HG03439 (cell line): ENCODE data around the gene MARCHF3.

Source experiments
- ATAC-seq: cut with Tn5 transposase; IDR thresholded peaks from one replicate; pipeline ENCODE4 v1.9.1; 2021; ENCODE audit warnings: mild to moderate bottlenecking, moderate library complexity; ENCODE audit not compliant: unreplicated experiment

The MARCHF3 gene

DNA sequence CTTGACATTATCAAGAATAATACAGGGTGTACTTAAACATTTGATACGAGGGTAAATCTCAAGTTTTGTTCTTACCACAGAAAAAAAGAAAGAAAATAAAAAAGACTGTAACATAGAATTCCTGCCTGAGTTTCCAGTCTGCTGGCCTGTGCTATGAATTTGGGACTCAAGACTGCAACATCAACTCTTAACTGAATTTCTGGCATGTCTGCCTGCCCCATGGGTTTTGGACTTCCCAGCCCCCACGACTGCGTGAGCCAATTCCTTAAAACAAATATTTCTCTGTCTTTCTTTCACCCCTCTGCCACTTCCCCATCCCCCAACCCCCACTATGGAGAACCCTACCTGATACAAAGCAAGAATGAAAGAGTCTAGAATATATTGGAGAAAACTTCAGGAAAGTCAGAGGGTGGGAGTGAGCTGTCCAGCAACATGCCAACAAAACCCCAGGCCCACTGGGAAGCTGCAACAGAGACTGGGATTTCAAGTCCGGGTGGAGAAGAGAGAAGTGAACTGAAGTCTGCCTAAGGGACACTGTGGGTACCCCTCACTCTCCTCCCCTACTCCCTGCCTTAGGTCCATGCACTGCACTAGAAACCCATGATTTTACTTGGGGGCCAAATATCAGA lies 43.0 kb downstream of the MARCHF3 start:
- no peak for ATAC-seq

DNA sequence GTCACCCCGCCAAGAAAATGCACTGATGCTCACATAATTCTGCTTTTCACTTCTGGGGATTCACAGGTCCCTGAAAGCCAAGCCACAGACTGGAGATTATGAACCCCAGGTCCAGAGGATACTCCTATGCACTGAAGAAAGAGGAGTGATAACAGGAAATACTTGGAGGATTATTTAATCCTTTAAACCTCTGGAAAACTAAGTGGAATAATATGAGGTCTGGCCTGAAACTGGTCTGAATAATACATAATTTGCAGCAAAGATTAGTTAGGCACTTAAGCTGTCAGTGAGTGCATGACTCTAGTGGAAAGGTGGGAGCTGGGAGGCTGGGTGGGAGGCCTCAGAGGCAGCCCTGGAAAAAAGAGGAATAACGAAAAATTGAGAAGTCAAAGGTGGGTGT lies 45.7 kb downstream of the MARCHF3 start:
- no peak for ATAC-seq

GRCh38 chr5:126983874-126984266 lies 46.5 kb downstream of the MARCHF3 start:
- ATAC-seq, result no peak

DNA sequence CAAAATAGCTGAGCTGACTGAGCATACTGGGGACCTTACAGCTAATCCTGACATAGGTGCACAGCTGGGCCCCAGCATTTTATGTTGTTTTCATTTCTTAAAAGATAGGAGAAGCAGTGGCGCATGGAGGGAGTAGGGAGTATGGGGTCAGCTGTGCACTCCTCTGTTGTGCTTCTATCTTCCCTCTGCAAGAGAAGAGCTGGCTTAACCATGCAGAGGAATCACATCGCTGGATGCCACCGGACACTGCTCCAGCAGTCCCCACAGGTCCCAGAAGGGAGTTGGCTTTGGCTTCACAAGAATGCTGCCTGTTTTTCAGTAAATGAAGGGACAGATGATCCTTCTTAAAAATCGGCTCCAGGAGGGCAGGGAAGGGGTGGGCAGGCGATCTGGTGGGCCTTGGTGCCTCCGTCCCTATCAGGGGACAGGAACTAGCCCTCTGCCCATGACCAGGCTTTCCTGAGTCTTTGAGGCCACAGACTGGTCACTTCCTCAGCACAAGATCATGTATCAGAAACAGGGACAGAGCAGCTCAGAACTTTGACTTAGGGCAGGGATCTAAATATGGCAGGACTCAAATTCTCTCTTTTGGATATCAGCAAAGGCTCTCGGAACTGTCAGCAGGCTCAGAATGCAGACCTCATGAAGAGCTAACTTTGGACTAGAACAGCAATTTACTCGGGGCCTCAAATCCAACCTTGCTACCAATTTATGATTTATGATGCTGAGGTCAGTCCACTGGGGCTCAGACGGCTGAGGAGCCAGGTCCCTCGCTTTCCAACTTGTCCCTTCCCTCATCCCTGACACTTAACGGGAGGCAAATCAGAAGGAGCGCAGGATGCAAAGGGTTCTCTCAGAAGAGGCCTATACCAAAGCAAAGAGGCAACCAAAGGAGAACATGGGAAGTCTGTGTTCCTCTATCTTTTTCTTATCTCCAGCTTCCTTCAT lies 47.2 kb downstream of the MARCHF3 start:
- no peak for ATAC-seq

- no peak for ATAC-seq
Observed at GRCh38 chr5:126982202-126982601, 48.2 kb downstream of the MARCHF3 start.

DNA sequence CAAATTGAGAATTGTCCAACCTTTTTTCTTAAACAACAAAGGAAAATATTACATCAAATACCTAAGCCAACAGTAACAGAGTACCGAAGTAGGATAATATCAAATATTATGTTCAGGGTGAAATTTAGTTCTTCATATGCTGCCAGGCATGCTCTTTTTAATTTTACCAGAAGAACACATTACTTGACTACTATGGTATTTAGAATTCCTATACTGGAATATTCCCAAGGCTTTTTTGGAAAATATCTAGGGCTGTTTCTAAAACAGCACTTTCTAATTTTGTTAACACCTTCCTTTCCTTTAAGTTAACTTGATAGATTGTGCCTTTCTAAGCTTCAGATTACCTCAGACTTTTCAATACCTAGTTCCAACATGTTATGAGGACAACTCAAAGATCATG lies 48.7 kb downstream of the MARCHF3 start:
- no peak for ATAC-seq

GRCh38 chr5:126981222-126981621 lies 49.1 kb downstream of the MARCHF3 start:
- ATAC-seq, result no peak

GRCh38 chr5:126978258-126978657 lies 52.1 kb downstream of the MARCHF3 start:
- no peak for ATAC-seq

DNA sequence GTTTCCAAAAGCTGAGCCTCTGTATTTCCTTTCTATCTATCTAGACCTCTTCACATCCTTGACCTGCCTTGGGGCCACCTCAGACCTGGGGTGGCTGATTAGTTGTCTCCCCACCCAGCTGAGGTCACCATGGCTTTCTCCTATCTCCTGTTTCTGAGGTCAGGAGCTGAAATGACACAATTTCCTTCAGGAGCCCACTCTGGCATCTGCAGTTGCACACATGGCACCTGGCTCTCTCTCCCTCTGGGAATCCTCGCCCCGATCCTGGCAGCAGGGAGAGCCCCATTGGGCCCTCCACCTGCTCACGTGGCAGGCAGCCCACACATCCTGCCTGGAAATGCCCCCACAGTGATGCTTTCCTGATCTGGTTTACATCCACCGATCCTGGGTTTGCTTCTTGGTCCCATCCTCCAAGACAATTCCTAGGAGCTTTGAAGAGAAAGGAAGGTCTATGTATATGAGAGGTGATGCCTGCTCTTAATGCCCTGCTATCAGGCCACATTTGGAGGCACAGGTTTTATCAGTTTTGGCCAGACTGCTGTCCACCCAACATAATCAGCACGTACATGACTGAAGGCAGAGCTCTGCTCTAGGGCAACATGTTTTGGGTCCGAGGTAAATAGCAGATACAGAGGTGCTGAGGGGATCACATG lies 53.7 kb downstream of the MARCHF3 start:
- ATAC-seq, result no peak

GRCh38 chr5:126975796-126976195 lies 54.6 kb downstream of the MARCHF3 start:
- no peak for ATAC-seq

- no peak for ATAC-seq
Observed at GRCh38 chr5:126973193-126973592, 57.2 kb downstream of the MARCHF3 start.

DNA sequence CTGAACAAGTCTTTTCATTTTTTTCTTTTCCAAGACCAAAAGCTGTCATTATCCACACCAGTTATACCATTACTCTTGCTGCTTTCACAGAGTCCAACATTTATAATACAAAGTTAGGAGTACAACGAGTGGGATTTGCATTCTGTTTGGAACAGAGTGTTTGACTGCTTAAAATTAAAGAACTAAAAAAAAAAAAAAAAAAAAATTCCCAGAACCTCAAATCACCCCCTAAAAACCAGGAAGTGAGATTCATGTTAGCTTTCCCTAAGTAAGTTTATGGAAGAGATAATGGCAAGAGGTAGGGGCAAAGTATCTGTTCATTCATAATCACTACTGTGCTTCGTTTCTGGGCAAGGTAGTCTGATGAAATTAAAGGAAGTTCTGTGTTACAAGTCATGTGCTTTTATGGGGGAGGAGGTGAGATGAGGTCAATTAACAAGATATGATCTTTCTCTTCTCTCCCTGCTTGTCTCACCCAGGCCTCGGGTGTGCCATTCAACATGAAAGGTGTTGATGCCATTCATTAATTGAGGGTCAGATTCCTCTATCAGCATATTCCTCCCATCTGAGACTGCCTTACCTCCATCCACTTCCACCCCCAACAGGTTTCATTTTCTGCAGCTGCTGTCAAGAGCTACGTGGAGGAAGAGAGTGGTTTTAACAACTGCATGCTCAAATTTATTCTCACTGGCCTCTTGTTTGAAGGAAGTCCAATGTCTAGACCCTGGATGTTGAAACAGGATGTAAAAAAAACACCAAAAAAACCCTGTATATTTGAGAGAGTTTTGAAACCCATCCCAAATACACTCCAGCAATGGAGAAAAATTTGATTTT lies 58.1 kb downstream of the MARCHF3 start:
- peak; percentile 62 for ATAC-seq

- no peak for ATAC-seq
Observed at GRCh38 chr5:126971455-126972031, 58.8 kb downstream of the MARCHF3 start.

DNA sequence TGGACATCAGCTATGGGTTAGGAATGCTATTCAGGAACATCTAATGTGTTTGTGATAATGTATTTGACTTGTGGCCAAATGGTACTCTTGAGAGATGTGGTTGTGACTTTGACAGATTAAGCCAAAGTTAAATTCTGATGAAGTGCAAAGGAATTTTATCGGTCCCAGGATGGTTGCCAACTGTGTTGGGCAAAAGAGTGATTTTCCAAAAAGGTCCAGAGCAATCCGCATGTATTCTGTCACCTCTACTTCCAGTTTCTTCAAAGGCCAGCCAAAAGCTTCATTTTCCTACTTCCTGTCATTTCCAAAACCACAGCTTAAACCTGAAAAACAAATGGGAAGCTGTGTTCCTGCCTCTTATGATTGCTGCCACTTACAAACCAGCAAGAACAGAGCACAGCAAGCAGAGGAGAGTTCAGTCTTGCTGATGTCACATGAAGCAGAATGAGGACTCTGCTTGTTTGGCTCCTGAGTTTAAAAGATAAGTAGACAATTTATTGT lies 59.8 kb downstream of the MARCHF3 start:
- ATAC-seq, result no peak

DNA sequence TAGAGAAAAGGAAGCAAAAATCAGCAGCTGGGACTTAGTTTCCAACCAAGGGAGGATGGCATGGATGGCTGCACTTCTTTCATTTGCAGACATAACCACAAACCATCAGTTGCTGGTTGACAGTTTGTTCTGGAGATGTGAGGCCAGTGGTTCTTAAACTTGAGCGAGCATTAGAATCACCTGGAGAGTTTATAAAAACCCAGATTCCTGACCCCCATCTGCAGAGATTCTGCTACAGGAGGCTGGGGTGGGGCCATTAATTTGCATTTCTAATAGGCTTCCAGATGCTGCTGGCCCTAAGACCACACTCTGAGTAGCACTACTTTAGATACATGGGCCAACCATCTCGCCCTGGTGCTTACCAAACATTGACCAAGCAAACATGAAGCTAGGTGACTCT lies 60.8 kb downstream of the MARCHF3 start:
- no peak for ATAC-seq

DNA sequence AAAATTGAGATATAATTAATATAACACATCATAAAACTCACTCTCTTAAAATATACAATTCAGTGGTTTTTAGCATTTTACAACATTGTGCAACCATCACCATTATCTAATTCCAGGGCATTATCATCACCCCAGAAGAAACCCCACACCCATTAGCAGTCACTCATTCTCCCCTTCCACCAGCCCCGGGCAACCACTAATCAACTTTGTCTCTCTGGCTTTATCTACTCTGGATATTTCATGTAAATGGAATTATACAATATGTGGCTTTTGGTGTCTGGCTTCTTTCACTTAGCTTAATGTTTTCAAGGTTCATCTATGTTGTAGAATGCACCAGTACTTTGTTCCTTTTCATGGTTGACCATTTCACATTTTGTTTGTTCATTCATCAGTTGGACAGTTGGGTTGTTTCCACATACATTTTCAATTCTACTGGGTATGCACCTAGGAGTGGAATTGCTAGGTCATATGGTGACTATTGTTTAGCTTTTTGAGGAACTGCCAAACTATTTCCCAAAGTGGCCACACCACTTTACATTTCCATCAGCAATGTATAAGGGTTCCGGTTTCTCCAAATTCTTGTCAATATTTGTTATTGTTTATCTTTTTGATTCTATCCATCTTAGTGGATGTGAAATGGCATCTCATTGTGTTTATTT lies 62.4 kb downstream of the MARCHF3 start:
- no peak for ATAC-seq

- ATAC-seq, result no peak
Observed at GRCh38 chr5:126965487-126965886, 64.9 kb downstream of the MARCHF3 start.

GRCh38 chr5:126965061-126965475 lies 65.3 kb downstream of the MARCHF3 start:
- no peak for ATAC-seq

GRCh38 chr5:126963822-126964375 lies 66.5 kb downstream of the MARCHF3 start:
- no peak for ATAC-seq
